Lower leg skin (tissue), 3 donors: ENCODE measurements around the gene TRIM25.

Source experiments
- POLR2A ChIP-seq, 2 donors: fragments of 450-650 bp; IDR thresholded peaks; one replicate each; pipeline ENCODE4 v1.6.1; 2016 to 2017; ENCODE audit warnings: antibody characterized with exemption in 2 of 2, mild to moderate bottlenecking in 1 of 2, moderate library complexity in 1 of 2
- TF ChIP-seq, protein P1 (sequence below), 3 donors: fragments of 450-650 bp; IDR thresholded peaks; one replicate each; pipeline ENCODE4 v1.5.1; 2016; ENCODE audit warnings: antibody characterized with exemption in 3 of 3, mild to moderate bottlenecking in 3 of 3, moderate library complexity in 2 of 3

GRCh38 chr17:56847106-56847505 is 66.7 kb downstream of the TRIM25 start:
- TF ChIP-seq, protein P1, sequence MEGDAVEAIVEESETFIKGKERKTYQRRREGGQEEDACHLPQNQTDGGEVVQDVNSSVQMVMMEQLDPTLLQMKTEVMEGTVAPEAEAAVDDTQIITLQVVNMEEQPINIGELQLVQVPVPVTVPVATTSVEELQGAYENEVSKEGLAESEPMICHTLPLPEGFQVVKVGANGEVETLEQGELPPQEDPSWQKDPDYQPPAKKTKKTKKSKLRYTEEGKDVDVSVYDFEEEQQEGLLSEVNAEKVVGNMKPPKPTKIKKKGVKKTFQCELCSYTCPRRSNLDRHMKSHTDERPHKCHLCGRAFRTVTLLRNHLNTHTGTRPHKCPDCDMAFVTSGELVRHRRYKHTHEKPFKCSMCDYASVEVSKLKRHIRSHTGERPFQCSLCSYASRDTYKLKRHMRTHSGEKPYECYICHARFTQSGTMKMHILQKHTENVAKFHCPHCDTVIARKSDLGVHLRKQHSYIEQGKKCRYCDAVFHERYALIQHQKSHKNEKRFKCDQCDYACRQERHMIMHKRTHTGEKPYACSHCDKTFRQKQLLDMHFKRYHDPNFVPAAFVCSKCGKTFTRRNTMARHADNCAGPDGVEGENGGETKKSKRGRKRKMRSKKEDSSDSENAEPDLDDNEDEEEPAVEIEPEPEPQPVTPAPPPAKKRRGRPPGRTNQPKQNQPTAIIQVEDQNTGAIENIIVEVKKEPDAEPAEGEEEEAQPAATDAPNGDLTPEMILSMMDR (IDR thresholded peaks at IDR 0.05), result no peak
- TF ChIP-seq POLR2A (IDR thresholded peaks at IDR 0.05), result no peak
